ENCODE data around the gene PTTG1IP. TPM values are rescaled to one million over a fixed set of nuclear protein-coding genes. Genes with fewer than 3 reads are reported as not detected.
A peak's percentile ranks its signal among the peaks of the same experiment; 100 is the strongest.
"Not testable (repeated sequence)": the region's sequence is repeated elsewhere in the genome, so short reads cannot be mapped to it uniquely, and the experiment has no call there.

PTTG1IP gene
- total and polyA plus RNA-seq, 2 donors (not counting 1 experiment from before 2014, with no cell fraction given): 30.7 to 58.6 TPM

- ChIA-PET CTCF (interaction anchor here (0.6 to 4.0 kb wide), 4 partner anchors 12 to 57 kb away, joined by 3 to 14 read pairs (median 6); no protein-coding TSS in a partner anchor), POLR2A (interaction anchor here (0.6 kb wide), 1 partner anchor 1755 kb away, joined by 5 read pairs; no protein-coding TSS in a partner anchor)
- 44% methylated on average over 4 of the region's 8 CpGs for WGBS (ENCODE audit: insufficient coverage)
- no peak for TF ChIP-seq CTCF (IDR thresholded peaks at IDR 0.05)
- no peak for TF ChIP-seq EZH2 (IDR thresholded peaks at IDR 0.05; ENCODE audit: borderline replicate concordance, insufficient read depth, low read depth, low read length, poor library complexity, severe bottlenecking)
- Mint-ChIP-seq H3K4me1 (peaks cover 45% of the 10 kb centered on the region), H3K9me3 (ENCODE audit: insufficient read depth) (no peaks in the 10 kb centered on the region), H3K27me3 (no peaks in the 10 kb centered on the region), H3K4me3 (peak overlapping the region; percentile 61), H3K27ac (peak overlapping the region; percentile 62)
- Histone ChIP-seq H3K36me3 (replicated peaks in 1 of 2; ENCODE audit: control extremely low read depth in 1 of 2, control insufficient read depth in 1 of 2, extremely low read depth in 1 of 2, insufficient read depth in 2 of 2, low read length in 1 of 2) (peaks cover 0 to 3% of the 10 kb centered on the region in 2 experiments), H3K4me3 (ENCODE audit: control extremely low read depth in 1 of 5, extremely low read depth in 1 of 5, insufficient read depth in 1 of 5, low read depth in 2 of 5, low read length in 4 of 5) (no peak overlapping the region), H3K9me3 (ENCODE audit: control extremely low read depth in 1 of 3, control insufficient read depth in 2 of 3, insufficient read depth in 1 of 3, low read length in 2 of 3) (no peaks in the 10 kb centered on the region), H3K79me2 (ENCODE audit: control insufficient read depth, insufficient read depth, low read length) (no peaks in the 10 kb centered on the region), H2AFZ (ENCODE audit: insufficient read depth, low read depth, low read length, poor library complexity, severe bottlenecking) (no peak overlapping the region), H3K27ac (ENCODE audit: low read length in 2 of 2) (peak overlapping the region in 1 of 2 donors; percentile 13), H3K27me3 (replicated peaks in 1 of 4; ENCODE audit: control extremely low read depth in 1 of 4, control insufficient read depth in 3 of 4, insufficient read depth in 4 of 4, low read length in 3 of 4) (no peaks in the 10 kb centered on the region), H3K4me2 (replicated peaks; ENCODE audit: low read depth, low read length, poor library complexity, severe bottlenecking) (peak overlapping the region; percentile 22), H4K20me1 (ENCODE audit: control insufficient read depth, insufficient read depth, low read length, poor library complexity, severe bottlenecking) (no peaks in the 10 kb centered on the region), H3K9ac (ENCODE audit: low read length) (no peak overlapping the region), H3K4me1 (ENCODE audit: control insufficient read depth in 2 of 2, insufficient read depth in 2 of 2, low read length in 2 of 2) (peaks cover 48 to 52% of the 10 kb centered on the region in 2 donors)
- intact Hi-C loops (cut with micrococcal nuclease): no loop called here
- ATAC-seq (ENCODE audit: low read depth) (peak; percentile 31), DNase-seq (peak; percentile 60)
Observed at GRCh38 chr21:44880405-44881197, 7.1 kb upstream of the PTTG1IP start.

- H3K9ac ChIP-seq (ENCODE audit: low read length); H4K20me1 ChIP-seq (ENCODE audit: control insufficient read depth, insufficient read depth, low read length, poor library complexity, severe bottlenecking); H3K27ac Mint-ChIP-seq; ATAC-seq (ENCODE audit: low read depth); H3K4me3 Mint-ChIP-seq; H3K4me3 ChIP-seq (ENCODE audit: control extremely low read depth in 1 of 5, extremely low read depth in 1 of 5, insufficient read depth in 1 of 5, low read depth in 2 of 5, low read length in 4 of 5); H3K9me3 ChIP-seq (ENCODE audit: control extremely low read depth in 1 of 3, control insufficient read depth in 2 of 3, insufficient read depth in 1 of 3, low read length in 2 of 3); H3K27ac ChIP-seq (ENCODE audit: low read length in 2 of 2); H3K36me3 ChIP-seq (replicated peaks in 1 of 2; ENCODE audit: control extremely low read depth in 1 of 2, control insufficient read depth in 1 of 2, extremely low read depth in 1 of 2, insufficient read depth in 2 of 2, low read length in 1 of 2); H3K4me2 ChIP-seq (replicated peaks; ENCODE audit: low read depth, low read length, poor library complexity, severe bottlenecking); H3K9me3 Mint-ChIP-seq (ENCODE audit: insufficient read depth); H2AFZ ChIP-seq (ENCODE audit: insufficient read depth, low read depth, low read length, poor library complexity, severe bottlenecking); H3K27me3 Mint-ChIP-seq; H3K79me2 ChIP-seq (ENCODE audit: control insufficient read depth, insufficient read depth, low read length); H3K27me3 ChIP-seq (replicated peaks in 1 of 4; ENCODE audit: control extremely low read depth in 1 of 4, control insufficient read depth in 3 of 4, insufficient read depth in 4 of 4, low read length in 3 of 4); DNase-seq: not testable (repeated sequence)
- ChIA-PET POLR2A (interaction anchor here (0.5 kb wide), 1 partner anchor 1017 kb away, joined by 8 read pairs; no protein-coding TSS in a partner anchor), CTCF (interaction anchor here (0.7 to 4.0 kb wide), 3 partner anchors 13 to 78 kb away, joined by 3 to 14 read pairs (median 4); partner anchors contain the start of gene UBE2G2)
- peaks cover 58 to 65% of the 10 kb centered on the region in 2 donors for H3K4me1 ChIP-seq (ENCODE audit: control insufficient read depth in 2 of 2, insufficient read depth in 2 of 2, low read length in 2 of 2)
- H3K4me1 Mint-ChIP-seq: peaks cover 57% of the 10 kb centered on the region
- WGBS (ENCODE audit: insufficient coverage): 100% methylated on average over 4 of the region's 8 CpGs
- intact Hi-C loops (cut with micrococcal nuclease): loop anchor here (10.0 kb wide), 1 partner anchor 864 kb away; the partner anchor contains the start of gene TRAPPC10
Observed at GRCh38 chr21:44879238-44879637, 5.7 kb upstream of the PTTG1IP start.
